ENCODE measurements around the gene FNBP1.

DNA sequence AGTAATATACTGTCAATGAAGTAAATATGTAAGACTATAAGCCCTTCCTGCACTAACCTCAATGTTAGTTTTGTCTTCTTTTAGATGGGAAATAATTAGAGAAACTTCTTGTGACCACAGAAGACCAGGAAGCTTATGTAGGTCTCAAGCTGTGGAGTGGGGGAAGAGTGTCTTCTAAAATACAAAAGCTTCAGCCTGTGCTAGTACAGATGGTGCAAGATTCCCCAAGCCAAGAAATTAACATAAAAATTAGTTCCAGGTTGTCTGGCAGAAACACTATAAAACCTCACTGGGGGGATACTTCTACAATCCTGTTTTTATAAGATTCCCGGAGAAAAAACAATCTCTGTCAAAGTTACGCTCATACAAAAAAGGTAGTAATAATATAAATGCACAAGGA is 103.6 kb downstream of the FNBP1 start:
- TF ChIP-seq, protein P1, sequence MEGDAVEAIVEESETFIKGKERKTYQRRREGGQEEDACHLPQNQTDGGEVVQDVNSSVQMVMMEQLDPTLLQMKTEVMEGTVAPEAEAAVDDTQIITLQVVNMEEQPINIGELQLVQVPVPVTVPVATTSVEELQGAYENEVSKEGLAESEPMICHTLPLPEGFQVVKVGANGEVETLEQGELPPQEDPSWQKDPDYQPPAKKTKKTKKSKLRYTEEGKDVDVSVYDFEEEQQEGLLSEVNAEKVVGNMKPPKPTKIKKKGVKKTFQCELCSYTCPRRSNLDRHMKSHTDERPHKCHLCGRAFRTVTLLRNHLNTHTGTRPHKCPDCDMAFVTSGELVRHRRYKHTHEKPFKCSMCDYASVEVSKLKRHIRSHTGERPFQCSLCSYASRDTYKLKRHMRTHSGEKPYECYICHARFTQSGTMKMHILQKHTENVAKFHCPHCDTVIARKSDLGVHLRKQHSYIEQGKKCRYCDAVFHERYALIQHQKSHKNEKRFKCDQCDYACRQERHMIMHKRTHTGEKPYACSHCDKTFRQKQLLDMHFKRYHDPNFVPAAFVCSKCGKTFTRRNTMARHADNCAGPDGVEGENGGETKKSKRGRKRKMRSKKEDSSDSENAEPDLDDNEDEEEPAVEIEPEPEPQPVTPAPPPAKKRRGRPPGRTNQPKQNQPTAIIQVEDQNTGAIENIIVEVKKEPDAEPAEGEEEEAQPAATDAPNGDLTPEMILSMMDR (IDR thresholded peaks at IDR 0.05; ENCODE audit: low read depth, low read length): no peak
- no peak for TF ChIP-seq POLR2A (IDR thresholded peaks at IDR 0.05; ENCODE audit: extremely low read depth, insufficient read length)
- TF ChIP-seq MYC (IDR thresholded peaks at IDR 0.05; ENCODE audit: low read depth, low read length): no peak
- TF ChIP-seq, protein P2, sequence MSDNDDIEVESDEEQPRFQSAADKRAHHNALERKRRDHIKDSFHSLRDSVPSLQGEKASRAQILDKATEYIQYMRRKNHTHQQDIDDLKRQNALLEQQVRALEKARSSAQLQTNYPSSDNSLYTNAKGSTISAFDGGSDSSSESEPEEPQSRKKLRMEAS (IDR thresholded peaks at IDR 0.05; ENCODE audit: low read depth, low read length): no peak
